ENCODE results near the gene PLCD4.

PLCD4 gene

GRCh38 chr2:218671654-218672566 is 64.2 kb downstream of the PLCD4 start, which contains the start of the genes RNF25 and STK36:
TSS of gene RNF25 (minus strand) at chr2:218672002. CDS start at chr2:218671970, 32 bp downstream.
TSS of gene STK36 (plus strand) at chr2:218672086. CDS start at chr2:218672830, 744 bp downstream.
- peak; percentile 77 for DNase-seq

GRCh38 chr2:218679119-218679518 is 71.4 kb downstream of the PLCD4 start:
- no peak for DNase-seq

- no peak for DNase-seq
These were observed 72.4 kb downstream of the PLCD4 start for GRCh38 chr2:218680061-218680460.

Measured in NK-92 treated with Interleukin-12 subunit alpha and Interleukin-12 subunit beta, amount 100 ng/mL, for 24 hours (cell line).